Measurements from ENCODE around the gene ERCC6L.
"Not testable (repeated sequence)": the region's sequence is repeated elsewhere in the genome, so short reads cannot be mapped to it uniquely, and the experiment has no call there.

Gene ERCC6L

DNA sequence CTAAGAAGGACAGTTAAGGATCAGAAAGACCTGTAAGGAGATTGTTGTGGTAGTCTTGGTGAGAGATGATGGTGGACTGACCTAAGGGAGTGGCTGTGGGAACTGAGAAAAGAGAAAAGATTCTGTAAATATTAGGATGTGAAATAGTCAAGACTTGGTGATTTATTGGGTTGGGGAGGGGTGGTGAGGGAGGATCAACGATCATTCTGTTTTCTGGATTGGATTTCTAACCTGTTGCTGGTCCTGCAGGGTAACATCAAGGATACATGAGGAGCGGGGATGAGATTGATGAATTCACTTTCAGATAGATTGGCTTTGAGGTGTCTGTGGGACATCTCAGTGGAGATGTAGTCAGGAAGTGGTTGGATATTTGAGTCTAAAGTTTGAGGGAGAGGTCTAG is 55.9 kb downstream of the ERCC6L start:
- no peaks in the 10 kb centered on the region for H3K4me1 ChIP-seq (ENCODE audit: control insufficient read depth, insufficient read depth, low read length)
- H3K4me3 ChIP-seq (ENCODE audit: low read depth, low read length): no peak overlapping the region
- no peak overlapping the region for H3K9ac ChIP-seq (ENCODE audit: low read depth, low read length)
- no peaks in the 10 kb centered on the region for H3K9me3 ChIP-seq (ENCODE audit: control insufficient read depth, insufficient read depth, low read length)
- H3K27me3 ChIP-seq (ENCODE audit: control insufficient read depth, insufficient read depth, low read length): no peaks in the 10 kb centered on the region
- H3K36me3 ChIP-seq (ENCODE audit: control insufficient read depth, insufficient read depth, low read length): no peaks in the 10 kb centered on the region

DNA sequence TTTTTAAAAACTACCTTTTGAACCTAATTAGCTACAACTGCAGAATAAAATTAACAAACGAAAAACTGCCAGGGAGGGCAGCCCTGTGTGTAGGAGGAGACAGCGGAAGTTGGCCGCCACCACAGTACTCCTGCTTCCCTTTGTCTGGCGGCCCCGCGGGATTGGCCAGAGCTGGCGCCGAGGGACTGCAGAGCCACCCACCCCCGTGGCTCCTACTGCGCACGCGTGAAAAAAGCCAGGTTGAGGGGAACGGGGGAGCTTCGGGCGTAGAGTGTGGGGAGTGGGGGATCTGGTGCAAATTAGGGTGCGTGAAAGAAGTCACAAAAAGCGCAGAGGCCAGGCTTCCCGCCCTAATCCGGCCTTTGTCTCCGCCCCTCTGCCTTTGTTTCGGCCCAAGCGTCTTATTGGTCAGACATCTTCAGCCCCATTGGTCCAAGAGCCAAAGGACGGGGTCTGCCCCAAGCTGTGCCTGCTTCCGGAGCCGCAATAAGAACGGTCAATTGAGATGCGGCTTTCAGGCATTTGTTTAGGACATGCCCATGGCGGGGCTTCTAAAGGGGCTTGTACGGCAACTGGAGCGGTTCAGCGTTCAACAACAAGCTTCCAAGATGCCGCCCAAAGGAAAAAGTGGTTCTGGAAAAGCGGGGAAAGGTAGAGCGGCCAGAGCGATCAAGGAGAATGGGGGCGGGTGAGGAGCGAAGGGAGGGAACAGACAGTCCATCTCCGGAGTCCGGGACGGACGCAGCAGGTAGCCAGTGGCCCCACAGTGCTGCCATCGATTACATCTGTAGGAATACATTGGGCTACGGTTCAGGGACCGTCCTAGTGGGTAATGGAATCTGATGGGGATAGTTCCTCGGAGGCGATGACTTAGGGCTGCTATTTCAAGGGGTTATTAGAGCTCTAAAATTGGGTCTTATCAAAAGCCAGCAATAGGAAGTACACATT is 57.4 kb downstream of the ERCC6L start, which contains the start of gene PIN4:
Gene PIN4, plus strand, starts transcription at position 580 of the 948 bp plus-strand sequence. Its CDS starts 29 bp downstream, at position 609.
- no peaks in the 10 kb centered on the region for H3K9me3 ChIP-seq (ENCODE audit: control insufficient read depth, insufficient read depth, low read length)
- no peaks in the 10 kb centered on the region for H3K36me3 ChIP-seq (ENCODE audit: control insufficient read depth, insufficient read depth, low read length)
- H3K9ac ChIP-seq (ENCODE audit: low read depth, low read length): peak within 1 kb of the TSS; percentile 77
- no peaks in the 10 kb centered on the region for H3K27me3 ChIP-seq (ENCODE audit: control insufficient read depth, insufficient read depth, low read length)
- no peaks in the 10 kb centered on the region for H3K4me1 ChIP-seq (ENCODE audit: control insufficient read depth, insufficient read depth, low read length)
- peak within 1 kb of the TSS; percentile 65 for H3K4me3 ChIP-seq (ENCODE audit: low read depth, low read length)

DNA sequence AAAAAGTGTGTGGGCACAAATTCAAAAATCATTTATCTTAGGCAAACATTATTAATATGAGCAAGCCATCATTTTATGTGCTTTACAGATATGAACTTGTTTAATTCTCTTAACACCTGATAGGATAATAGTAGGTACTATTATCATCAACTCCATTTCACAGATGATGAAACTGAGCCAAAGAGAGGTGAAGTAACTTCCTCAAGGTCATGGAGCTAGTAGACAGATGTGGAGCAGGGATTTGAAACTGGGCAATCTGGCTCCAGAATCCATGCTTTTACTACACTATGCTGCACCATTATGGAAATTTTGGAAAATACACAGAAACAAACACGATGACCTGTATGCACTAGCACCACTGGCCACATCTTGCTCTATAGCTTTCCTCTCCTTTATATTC is 58.3 kb downstream of the ERCC6L start:
- Histone ChIP-seq H3K4me1 (ENCODE audit: control insufficient read depth, insufficient read depth, low read length) (no peaks in the 10 kb centered on the region), H3K9me3 (ENCODE audit: control insufficient read depth, insufficient read depth, low read length) (no peaks in the 10 kb centered on the region), H3K4me3 (ENCODE audit: low read depth, low read length) (peak overlapping the region; percentile 65), H3K27me3 (ENCODE audit: control insufficient read depth, insufficient read depth, low read length) (no peaks in the 10 kb centered on the region), H3K9ac (ENCODE audit: low read depth, low read length) (no peak overlapping the region), H3K36me3 (ENCODE audit: control insufficient read depth, insufficient read depth, low read length) (no peaks in the 10 kb centered on the region)

DNA sequence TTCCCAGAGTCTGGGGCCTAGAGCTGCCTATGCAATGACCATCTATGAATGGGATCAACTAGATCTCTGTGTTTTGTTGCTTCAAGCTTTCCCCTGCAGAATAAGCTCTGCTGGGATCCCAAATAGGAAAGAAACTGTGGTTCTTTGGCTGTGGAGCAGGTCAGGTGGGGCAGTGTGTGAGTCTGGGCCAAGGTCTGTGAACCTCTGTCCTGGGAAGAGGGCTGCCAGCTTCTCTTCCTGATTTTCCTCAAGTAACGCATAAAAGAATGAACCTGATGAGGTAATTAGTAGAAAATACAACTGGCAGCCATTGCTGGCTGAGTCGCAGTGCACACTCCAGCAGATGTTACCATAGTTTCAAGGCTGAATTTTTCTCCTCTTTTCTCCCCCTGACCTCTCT is 61.8 kb downstream of the ERCC6L start:
- Histone ChIP-seq H3K36me3 (ENCODE audit: control insufficient read depth, insufficient read depth, low read length) (no peaks in the 10 kb centered on the region), H3K9me3 (ENCODE audit: control insufficient read depth, insufficient read depth, low read length) (no peaks in the 10 kb centered on the region), H3K4me1 (ENCODE audit: control insufficient read depth, insufficient read depth, low read length) (no peaks in the 10 kb centered on the region), H3K4me3 (ENCODE audit: low read depth, low read length) (no peak overlapping the region), H3K27me3 (ENCODE audit: control insufficient read depth, insufficient read depth, low read length) (peaks cover 2% of the 10 kb centered on the region), H3K9ac (ENCODE audit: low read depth, low read length) (no peak overlapping the region)

DNA sequence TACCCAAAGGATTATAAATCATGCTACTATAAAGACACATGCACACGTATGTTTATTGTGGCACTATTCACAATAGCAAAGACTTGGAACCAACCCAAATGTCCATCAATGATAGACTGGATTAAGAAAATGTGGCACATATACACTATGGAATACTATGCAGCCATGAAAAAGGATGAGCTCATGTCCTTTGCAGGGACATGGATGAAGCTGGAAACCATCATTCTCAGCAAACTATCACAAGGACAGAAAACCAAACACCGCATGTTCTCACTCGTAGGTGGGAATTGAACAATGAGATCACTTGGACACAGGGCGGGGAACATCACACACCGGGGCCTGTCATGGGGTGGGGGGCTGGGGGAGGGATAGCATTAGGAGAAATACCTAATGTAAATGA is 62.5 kb downstream of the ERCC6L start:
- not testable (repeated sequence) for H3K9ac ChIP-seq (ENCODE audit: low read depth, low read length); H3K4me1 ChIP-seq (ENCODE audit: control insufficient read depth, insufficient read depth, low read length); H3K36me3 ChIP-seq (ENCODE audit: control insufficient read depth, insufficient read depth, low read length); H3K9me3 ChIP-seq (ENCODE audit: control insufficient read depth, insufficient read depth, low read length); H3K4me3 ChIP-seq (ENCODE audit: low read depth, low read length); H3K27me3 ChIP-seq (ENCODE audit: control insufficient read depth, insufficient read depth, low read length)

DNA sequence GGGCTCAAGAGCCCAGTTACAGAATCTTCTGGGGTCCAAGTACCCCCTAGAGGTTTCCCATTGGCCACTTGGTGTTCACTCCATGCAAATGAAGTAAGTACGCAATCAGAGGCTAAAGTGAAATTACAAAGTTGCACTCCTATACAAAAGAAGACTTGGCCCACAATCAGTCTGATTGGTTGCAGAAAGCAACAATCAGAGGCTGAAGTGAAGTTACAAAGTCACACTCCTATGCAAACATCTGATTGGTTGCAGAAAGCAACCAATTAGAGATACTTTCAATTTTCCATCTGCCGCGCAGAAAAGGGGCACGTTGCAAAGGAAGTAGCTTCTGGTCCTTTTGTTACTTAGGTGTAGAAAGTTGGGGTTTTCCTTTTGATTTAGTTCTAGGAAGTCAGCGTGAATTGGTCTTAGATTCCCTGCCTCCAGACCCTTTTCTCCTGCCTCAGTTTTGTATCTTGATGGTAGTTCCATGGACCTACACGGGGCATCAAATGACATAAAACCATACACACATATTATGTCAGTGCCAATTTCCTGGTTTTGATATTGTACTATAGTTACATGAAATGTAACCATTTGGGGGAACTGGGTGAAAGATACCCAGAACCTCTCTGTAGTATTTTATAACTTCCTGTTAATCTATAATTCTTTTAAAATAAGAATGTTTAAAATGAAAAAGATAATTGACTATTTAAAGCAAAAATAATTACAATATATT is 69.7 kb downstream of the ERCC6L start:
- no peaks in the 10 kb centered on the region for H3K4me1 ChIP-seq (ENCODE audit: control insufficient read depth, insufficient read depth, low read length)
- H3K9me3 ChIP-seq (ENCODE audit: control insufficient read depth, insufficient read depth, low read length): peaks cover 3% of the 10 kb centered on the region
- H3K9ac ChIP-seq (ENCODE audit: low read depth, low read length): no peak overlapping the region
- H3K36me3 ChIP-seq (ENCODE audit: control insufficient read depth, insufficient read depth, low read length): no peaks in the 10 kb centered on the region
- H3K4me3 ChIP-seq (ENCODE audit: low read depth, low read length): no peak overlapping the region
- H3K27me3 ChIP-seq (ENCODE audit: control insufficient read depth, insufficient read depth, low read length): peaks cover 4% of the 10 kb centered on the region

DNA sequence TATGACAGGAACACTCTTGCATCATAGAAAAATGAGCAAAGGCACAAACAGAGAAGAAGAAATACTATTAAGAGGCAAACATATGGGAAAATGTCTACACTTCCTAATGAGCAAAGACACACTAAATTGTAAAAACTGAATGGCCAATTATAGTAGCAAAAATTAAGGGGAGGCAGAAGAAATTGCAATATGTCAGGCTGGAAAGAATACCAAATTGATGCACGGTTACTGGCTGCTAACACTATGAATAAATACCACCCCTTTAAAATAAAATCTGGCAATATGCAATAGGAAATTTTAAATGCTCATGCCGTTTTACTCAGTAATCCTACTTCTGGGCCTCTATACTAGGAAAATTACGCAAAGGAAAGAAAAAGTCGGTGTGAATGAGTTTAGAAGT is 73.3 kb downstream of the ERCC6L start:
- Histone ChIP-seq H3K27me3 (ENCODE audit: control insufficient read depth, insufficient read depth, low read length) (peaks cover 4% of the 10 kb centered on the region), H3K9ac (ENCODE audit: low read depth, low read length) (no peak overlapping the region), H3K9me3 (ENCODE audit: control insufficient read depth, insufficient read depth, low read length) (peaks cover 6% of the 10 kb centered on the region), H3K4me1 (ENCODE audit: control insufficient read depth, insufficient read depth, low read length) (no peaks in the 10 kb centered on the region), H3K36me3 (ENCODE audit: control insufficient read depth, insufficient read depth, low read length) (no peaks in the 10 kb centered on the region), H3K4me3 (ENCODE audit: low read depth, low read length) (no peak overlapping the region)

DNA sequence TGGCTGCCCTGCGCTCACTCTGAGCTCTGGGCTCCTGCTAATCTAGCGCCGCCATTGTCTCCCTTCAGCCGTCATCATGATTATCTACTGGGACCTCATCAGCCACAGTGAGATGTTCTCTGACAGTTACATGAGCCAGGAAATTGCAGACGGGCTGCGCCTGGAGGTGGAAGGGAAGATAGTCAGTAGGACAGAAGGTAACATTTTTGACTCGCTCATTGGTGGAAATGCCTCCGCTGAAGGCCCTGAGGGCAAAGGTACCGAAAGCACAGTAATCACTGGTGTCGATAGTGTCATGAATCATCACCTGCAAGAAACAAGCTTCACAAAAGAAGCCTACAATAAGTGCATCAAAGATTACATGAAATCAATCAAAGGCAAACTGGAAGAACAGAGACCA is 79.1 kb downstream of the ERCC6L start:
- H3K27me3 ChIP-seq (ENCODE audit: control insufficient read depth, insufficient read depth, low read length): no peaks in the 10 kb centered on the region
- H3K4me1 ChIP-seq (ENCODE audit: control insufficient read depth, insufficient read depth, low read length): no peaks in the 10 kb centered on the region
- H3K9me3 ChIP-seq (ENCODE audit: control insufficient read depth, insufficient read depth, low read length): peaks cover 12% of the 10 kb centered on the region
- H3K4me3 ChIP-seq (ENCODE audit: low read depth, low read length): no peak overlapping the region
- H3K9ac ChIP-seq (ENCODE audit: low read depth, low read length): no peak overlapping the region
- no peaks in the 10 kb centered on the region for H3K36me3 ChIP-seq (ENCODE audit: control insufficient read depth, insufficient read depth, low read length)

DNA sequence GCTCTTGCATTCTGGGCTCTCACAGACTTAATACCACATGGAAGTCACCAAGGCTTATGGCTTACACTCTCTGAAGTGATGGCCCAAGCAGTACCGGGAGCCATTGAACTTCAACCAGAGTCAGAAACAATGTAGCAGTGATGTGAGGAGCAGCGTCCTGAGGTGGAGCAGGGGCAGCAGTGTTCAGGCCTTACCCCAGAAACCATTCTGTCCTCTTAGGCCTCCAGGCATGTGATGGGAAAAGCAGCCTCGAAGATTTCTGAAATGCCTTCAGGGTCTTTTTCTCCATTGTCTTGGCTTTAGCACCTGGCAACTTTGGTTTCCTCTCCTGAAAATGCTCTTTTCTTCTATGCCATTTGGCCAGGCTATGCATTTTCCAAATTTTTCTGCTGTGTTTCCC is 80.1 kb downstream of the ERCC6L start:
- H3K4me3 ChIP-seq (ENCODE audit: low read depth, low read length): no peak overlapping the region
- H3K36me3 ChIP-seq (ENCODE audit: control insufficient read depth, insufficient read depth, low read length): no peaks in the 10 kb centered on the region
- H3K9me3 ChIP-seq (ENCODE audit: control insufficient read depth, insufficient read depth, low read length): peaks cover 12% of the 10 kb centered on the region
- no peak overlapping the region for H3K9ac ChIP-seq (ENCODE audit: low read depth, low read length)
- no peaks in the 10 kb centered on the region for H3K4me1 ChIP-seq (ENCODE audit: control insufficient read depth, insufficient read depth, low read length)
- no peaks in the 10 kb centered on the region for H3K27me3 ChIP-seq (ENCODE audit: control insufficient read depth, insufficient read depth, low read length)

All from iPS-15b (cell line).